Osteoblast (primary cell): ENCODE results near the gene PEF1. TPM values are rescaled to one million over a fixed set of nuclear protein-coding genes. Genes with fewer than 3 reads are reported as not detected.
A peak's percentile ranks its signal among the peaks of the same experiment; 100 is the strongest.

Source experiments
- DNase-seq: peaks from one replicate; pipeline ENCODE4 v3.0.0; 2011; ENCODE audit warnings: low spot score, mixed read lengths; ENCODE audit not compliant: insufficient read length; ENCODE audit errors: missing footprints
- H2AFZ ChIP-seq: 2 replicates; pipeline ENCODE4 v1.6.0; 2011; ENCODE audit warnings: mild to moderate bottlenecking, low read length
- H3K27ac ChIP-seq: 2 replicates; pipeline ENCODE4 v1.5.1; 2011; ENCODE audit warnings: mild to moderate bottlenecking, low read depth, low read length, moderate library complexity
- H3K27me3 ChIP-seq: 2 replicates; pipeline ENCODE4 v1.6.0; 2012; ENCODE audit warnings: mild to moderate bottlenecking, control low read depth, inconsistent platforms, low read length, moderate library complexity; ENCODE audit not compliant: insufficient read depth
- H3K36me3 ChIP-seq: 2 replicates; pipeline ENCODE4 v1.5.1; 2011; ENCODE audit warnings: mild to moderate bottlenecking, low read length, control low read depth, moderate library complexity; ENCODE audit not compliant: insufficient read depth
- H3K4me1 ChIP-seq: 2 replicates; pipeline ENCODE4 v1.5.1; 2011; ENCODE audit warnings: mild to moderate bottlenecking, low read length, control low read depth, moderate library complexity; ENCODE audit not compliant: insufficient read depth
- H3K4me2 ChIP-seq: 2 replicates; pipeline ENCODE4 v1.6.0; 2011; ENCODE audit warnings: mild to moderate bottlenecking, low read length; ENCODE audit not compliant: insufficient read depth
- H3K4me3 ChIP-seq: fragments of 200-600 bp; sonication (generic); 3 replicates; pipeline ENCODE4 v1.5.1; 2012; ENCODE audit warnings: mild to moderate bottlenecking, low read length, inconsistent platforms; ENCODE audit not compliant: insufficient read depth
- H3K79me2 ChIP-seq: 2 replicates; pipeline ENCODE4 v1.6.0; 2012; ENCODE audit warnings: mild to moderate bottlenecking, low read length, control low read depth, inconsistent platforms; ENCODE audit not compliant: insufficient read depth
- H3K9me3 ChIP-seq: 2 replicates; pipeline ENCODE4 v1.5.1; 2011; ENCODE audit warnings: low read depth, low read length, control low read depth
- H4K20me1 ChIP-seq: 2 replicates; pipeline ENCODE4 v1.6.0; 2012; ENCODE audit warnings: mild to moderate bottlenecking, low read length, control low read depth; ENCODE audit not compliant: insufficient read depth
- CTCF ChIP-seq: IDR thresholded peaks from 2 replicates; pipeline ENCODE4 v1.5.1; 2011; ENCODE audit warnings: mild to moderate bottlenecking, low read depth, low read length, moderate library complexity; ENCODE audit errors: extremely low read depth
- total RNA-seq: library from RNA; depleted of rRNA; stranded (reverse); fragments of >200 nt; gene quantifications from 2 replicates; pipeline ENCODE4 v1.2.3, GENCODE V29; 2012

The PEF1 gene
- total RNA-seq, 1 donor = 86.5 TPM

- H3K27ac ChIP-seq = no peak overlapping the region
- no peaks in the 10 kb centered on the region for H3K27me3 ChIP-seq
- H3K79me2 ChIP-seq = no peaks in the 10 kb centered on the region
- H4K20me1 ChIP-seq = no peaks in the 10 kb centered on the region
- H2AFZ ChIP-seq = no peak overlapping the region
- H3K4me2 ChIP-seq = no peak overlapping the region
- no peak for DNase-seq
- H3K36me3 ChIP-seq = no peaks in the 10 kb centered on the region
- no peaks in the 10 kb centered on the region for H3K4me1 ChIP-seq
- no peaks in the 10 kb centered on the region for H3K9me3 ChIP-seq
- no peak for TF ChIP-seq CTCF
- no peak overlapping the region for H3K4me3 ChIP-seq
These were observed 30.2 kb downstream of the PEF1 start for GRCh38 chr1:31614414-31615005.

GRCh38 chr1:31609514-31610118, 35.1 kb downstream of the PEF1 start:
- H3K27me3 ChIP-seq = no peaks in the 10 kb centered on the region
- H3K27ac ChIP-seq = no peak overlapping the region
- DNase-seq = peak; percentile 21
- H3K79me2 ChIP-seq = no peaks in the 10 kb centered on the region
- TF ChIP-seq CTCF = no peak
- no peaks in the 10 kb centered on the region for H3K9me3 ChIP-seq
- H4K20me1 ChIP-seq = no peaks in the 10 kb centered on the region
- H3K4me3 ChIP-seq = no peak overlapping the region
- H3K36me3 ChIP-seq = no peaks in the 10 kb centered on the region
- peak overlapping the region; percentile 18 for H2AFZ ChIP-seq
- H3K4me1 ChIP-seq = peaks cover 14% of the 10 kb centered on the region
- H3K4me2 ChIP-seq = no peak overlapping the region

- Histone ChIP-seq H3K27me3 (no peaks in the 10 kb centered on the region), H3K4me3 (no peak overlapping the region), H3K79me2 (no peaks in the 10 kb centered on the region), H4K20me1 (no peaks in the 10 kb centered on the region), H3K36me3 (no peaks in the 10 kb centered on the region), H3K27ac (no peak overlapping the region), H3K4me2 (no peak overlapping the region), H2AFZ (no peak overlapping the region), H3K4me1 (peaks cover 14% of the 10 kb centered on the region), H3K9me3 (no peaks in the 10 kb centered on the region)
- TF ChIP-seq CTCF = no peak
- DNase-seq = no peak
These were observed 37.3 kb downstream of the PEF1 start for GRCh38 chr1:31607360-31607759.

- no peaks in the 10 kb centered on the region for H3K36me3 ChIP-seq
- no peak overlapping the region for H3K4me2 ChIP-seq
- no peaks in the 10 kb centered on the region for H3K79me2 ChIP-seq
- no peak overlapping the region for H3K4me3 ChIP-seq
- no peaks in the 10 kb centered on the region for H3K27me3 ChIP-seq
- H2AFZ ChIP-seq = peak overlapping the region; percentile 86
- no peak for TF ChIP-seq CTCF
- no peaks in the 10 kb centered on the region for H3K9me3 ChIP-seq
- DNase-seq = peak; percentile 93
- H4K20me1 ChIP-seq = no peaks in the 10 kb centered on the region
- H3K27ac ChIP-seq = peak overlapping the region; percentile 83
- peaks cover 14% of the 10 kb centered on the region for H3K4me1 ChIP-seq
These were observed 38.7 kb downstream of the PEF1 start for GRCh38 chr1:31605908-31606427.
